SK-N-SH treated with all-trans-retinoic acid at 6 μM for 48 hours (cell line): ENCODE results near the gene TNFRSF8.

ENCODE experiments used
- ATAC-seq: fragments of 200-7000 bp; cut with Tn5 transposase; 3 replicates; pipeline ENCODE4 v1.9.1; 2020; ENCODE audit warnings: mild to moderate bottlenecking, moderate library complexity
- ARNTL ChIP-seq: fragments of 450-650 bp; formaldehyde crosslinking; IDR thresholded peaks from 2 replicates; pipeline ENCODE4 v1.5.0; 2020; ENCODE audit warnings: low read depth, mild to moderate bottlenecking, moderate library complexity, borderline replicate concordance
- BACH2 ChIP-seq: fragments of 250-450 bp; sonication (Bioruptor Pico); IDR thresholded peaks from 2 replicates; pipeline ENCODE4 v1.9.0; 2021; ENCODE audit warnings: mild to moderate bottlenecking, borderline replicate concordance
- CSDC2 ChIP-seq: fragments of 250-450 bp; sonication (Bioruptor Pico); IDR thresholded peaks from 2 replicates; pipeline ENCODE4 v1.5.0; 2020; ENCODE audit warnings: mild to moderate bottlenecking, moderate library complexity
- ESRRG ChIP-seq: fragments of 250-450 bp; sonication (Bioruptor Pico); IDR thresholded peaks from 2 replicates; pipeline ENCODE4 v1.6.1; 2021; ENCODE audit warnings: mild to moderate bottlenecking
- GLIS3 ChIP-seq: fragments of 250-450 bp; sonication (Bioruptor Pico); IDR thresholded peaks from 2 replicates; pipeline ENCODE4 v1.5.0; 2020; ENCODE audit warnings: mild to moderate bottlenecking, moderate library complexity
- ISL1 ChIP-seq: fragments of 250-450 bp; sonication (Bioruptor Pico); IDR thresholded peaks from 2 replicates; pipeline ENCODE4 v2.1.2; 2022; ENCODE audit warnings: mild to moderate bottlenecking, moderate library complexity
- OSR1 ChIP-seq: fragments of 250-450 bp; sonication (Bioruptor Pico); IDR thresholded peaks from 2 replicates; pipeline ENCODE4 v1.8.0; 2022; ENCODE audit warnings: moderate library complexity, mild to moderate bottlenecking, inconsistent platforms
- PPARA ChIP-seq: fragments of 250-450 bp; sonication (Bioruptor Pico); IDR thresholded peaks from 2 replicates; pipeline ENCODE4 v1.5.0; 2020; ENCODE audit warnings: mild to moderate bottlenecking, borderline replicate concordance
- RARB ChIP-seq: fragments of 250-450 bp; sonication (Bioruptor Pico); IDR thresholded peaks from 2 replicates; pipeline ENCODE4 v1.8.0; 2021; ENCODE audit warnings: mild to moderate bottlenecking, moderate library complexity
- SNAI2 ChIP-seq: fragments of 250-450 bp; sonication (Bioruptor Pico); IDR thresholded peaks from 2 replicates; pipeline ENCODE4 v1.5.0; 2020; ENCODE audit warnings: mild to moderate bottlenecking, moderate library complexity
- TCF4 ChIP-seq: fragments of 250-450 bp; sonication (Bioruptor Pico); IDR thresholded peaks from 2 replicates; pipeline ENCODE4 v1.8.0; 2021; ENCODE audit warnings: mild to moderate bottlenecking, moderate library complexity, borderline replicate concordance
- TOX ChIP-seq: fragments of 250-450 bp; sonication (Bioruptor Pico); IDR thresholded peaks from 2 replicates; pipeline ENCODE4 v1.8.0; 2021; ENCODE audit warnings: mild to moderate bottlenecking, moderate library complexity, borderline replicate concordance
- ZFP3 ChIP-seq: fragments of 250-450 bp; sonication (Bioruptor Pico); IDR thresholded peaks from 2 replicates; pipeline ENCODE4 v1.5.0; 2020; ENCODE audit warnings: mild to moderate bottlenecking, moderate library complexity
- ZFP30 ChIP-seq: fragments of 450-650 bp; formaldehyde crosslinking; IDR thresholded peaks from 2 replicates; pipeline ENCODE4 v1.5.0; 2022; ENCODE audit warnings: mild to moderate bottlenecking, moderate library complexity
- ZNF565 ChIP-seq: fragments of 450-650 bp; formaldehyde crosslinking; conservative IDR thresholded peaks from 2 replicates; pipeline ENCODE4 v1.5.0; 2020; ENCODE audit warnings: low read depth, mild to moderate bottlenecking, moderate library complexity
- ZNF70 ChIP-seq: fragments of 450-650 bp; formaldehyde crosslinking; IDR thresholded peaks from 2 replicates; pipeline ENCODE4 v1.5.0; 2020; ENCODE audit warnings: mild to moderate bottlenecking, moderate library complexity
- ZNF8 ChIP-seq: fragments of 450-650 bp; formaldehyde crosslinking; IDR thresholded peaks from 2 replicates; pipeline ENCODE4 v1.5.0; 2020; ENCODE audit warnings: mild to moderate bottlenecking, moderate library complexity
- TF ChIP-seq, protein P1 (sequence below): fragments of 250-450 bp; sonication (Bioruptor Pico); IDR thresholded peaks from 2 replicates; pipeline ENCODE4 v1.8.0; 2020; ENCODE audit warnings: mild to moderate bottlenecking, moderate library complexity, borderline replicate concordance
- TF ChIP-seq, protein P2 (sequence below): fragments of 250-450 bp; sonication (Bioruptor Pico); IDR thresholded peaks from 2 replicates; pipeline ENCODE4 v1.5.1; 2020; ENCODE audit warnings: low read depth, mild to moderate bottlenecking, moderate library complexity
- TF ChIP-seq, protein P3 (sequence below): fragments of 250-450 bp; sonication (Bioruptor Pico); IDR thresholded peaks from 2 replicates; pipeline ENCODE4 v1.5.1; 2021; ENCODE audit warnings: mild to moderate bottlenecking, moderate library complexity
- TF ChIP-seq, protein P4 (sequence below): fragments of 250-450 bp; sonication (Bioruptor Pico); IDR thresholded peaks from 2 replicates; pipeline ENCODE4 v1.8.0; 2021; ENCODE audit warnings: low read depth, mild to moderate bottlenecking, moderate library complexity, borderline replicate concordance

The TNFRSF8 gene

DNA sequence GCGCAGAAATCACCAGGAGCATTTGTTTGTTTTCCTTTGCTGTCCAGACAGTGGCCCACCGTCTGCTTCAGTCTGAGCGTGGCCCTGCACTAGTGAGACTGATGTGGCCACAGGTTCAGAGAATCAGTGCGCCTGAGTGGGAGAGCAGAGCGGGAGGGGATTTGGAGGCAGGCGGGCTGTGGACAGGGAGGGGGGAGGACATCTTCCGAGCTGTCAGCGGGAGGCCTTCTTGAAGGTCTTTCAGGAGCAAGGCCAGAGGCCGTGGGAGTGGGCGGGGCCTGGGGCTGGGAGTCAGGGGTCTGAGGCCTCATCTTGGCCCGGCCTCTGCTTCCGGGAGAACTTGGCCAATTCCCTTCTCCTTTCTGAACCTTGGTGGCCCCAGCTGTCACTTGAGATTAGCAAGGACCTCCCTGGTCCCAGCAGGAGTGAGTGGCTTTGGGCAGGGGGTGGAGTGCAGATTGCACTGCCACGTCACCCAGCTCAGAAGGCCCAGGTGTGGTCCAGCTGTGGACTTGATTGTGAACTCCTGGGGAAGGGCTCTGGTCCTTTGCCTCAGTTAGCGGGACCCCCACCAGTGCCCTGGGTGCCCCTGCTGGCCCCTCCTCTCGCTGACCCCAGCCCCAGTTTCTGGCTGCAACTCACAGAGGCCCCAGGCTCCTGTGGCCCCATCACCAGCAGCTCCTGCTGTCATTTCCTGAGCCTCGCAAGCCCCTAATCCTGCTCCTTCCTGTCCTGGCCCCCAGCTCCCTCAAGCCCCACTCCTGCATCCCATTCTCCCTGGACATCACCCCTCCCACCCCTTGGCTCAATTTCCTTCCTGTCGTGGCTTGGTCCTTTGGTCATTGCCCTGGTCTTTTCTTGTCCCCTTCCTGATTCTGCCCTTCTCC is 112.1 kb downstream of the TNFRSF8 start:
- no peak for ATAC-seq
- no peak for TF ChIP-seq BACH2
- TF ChIP-seq, protein P1, sequence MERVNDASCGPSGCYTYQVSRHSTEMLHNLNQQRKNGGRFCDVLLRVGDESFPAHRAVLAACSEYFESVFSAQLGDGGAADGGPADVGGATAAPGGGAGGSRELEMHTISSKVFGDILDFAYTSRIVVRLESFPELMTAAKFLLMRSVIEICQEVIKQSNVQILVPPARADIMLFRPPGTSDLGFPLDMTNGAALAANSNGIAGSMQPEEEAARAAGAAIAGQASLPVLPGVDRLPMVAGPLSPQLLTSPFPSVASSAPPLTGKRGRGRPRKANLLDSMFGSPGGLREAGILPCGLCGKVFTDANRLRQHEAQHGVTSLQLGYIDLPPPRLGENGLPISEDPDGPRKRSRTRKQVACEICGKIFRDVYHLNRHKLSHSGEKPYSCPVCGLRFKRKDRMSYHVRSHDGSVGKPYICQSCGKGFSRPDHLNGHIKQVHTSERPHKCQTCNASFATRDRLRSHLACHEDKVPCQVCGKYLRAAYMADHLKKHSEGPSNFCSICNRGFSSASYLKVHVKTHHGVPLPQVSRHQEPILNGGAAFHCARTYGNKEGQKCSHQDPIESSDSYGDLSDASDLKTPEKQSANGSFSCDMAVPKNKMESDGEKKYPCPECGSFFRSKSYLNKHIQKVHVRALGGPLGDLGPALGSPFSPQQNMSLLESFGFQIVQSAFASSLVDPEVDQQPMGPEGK (CRISPR knock-in tag) = no peak
- no peak for TF ChIP-seq ZNF565 (CRISPR knock-in tag)
- TF ChIP-seq SNAI2 (CRISPR knock-in tag) = no peak
- no peak for TF ChIP-seq ZFP30 (CRISPR knock-in tag)

DNA sequence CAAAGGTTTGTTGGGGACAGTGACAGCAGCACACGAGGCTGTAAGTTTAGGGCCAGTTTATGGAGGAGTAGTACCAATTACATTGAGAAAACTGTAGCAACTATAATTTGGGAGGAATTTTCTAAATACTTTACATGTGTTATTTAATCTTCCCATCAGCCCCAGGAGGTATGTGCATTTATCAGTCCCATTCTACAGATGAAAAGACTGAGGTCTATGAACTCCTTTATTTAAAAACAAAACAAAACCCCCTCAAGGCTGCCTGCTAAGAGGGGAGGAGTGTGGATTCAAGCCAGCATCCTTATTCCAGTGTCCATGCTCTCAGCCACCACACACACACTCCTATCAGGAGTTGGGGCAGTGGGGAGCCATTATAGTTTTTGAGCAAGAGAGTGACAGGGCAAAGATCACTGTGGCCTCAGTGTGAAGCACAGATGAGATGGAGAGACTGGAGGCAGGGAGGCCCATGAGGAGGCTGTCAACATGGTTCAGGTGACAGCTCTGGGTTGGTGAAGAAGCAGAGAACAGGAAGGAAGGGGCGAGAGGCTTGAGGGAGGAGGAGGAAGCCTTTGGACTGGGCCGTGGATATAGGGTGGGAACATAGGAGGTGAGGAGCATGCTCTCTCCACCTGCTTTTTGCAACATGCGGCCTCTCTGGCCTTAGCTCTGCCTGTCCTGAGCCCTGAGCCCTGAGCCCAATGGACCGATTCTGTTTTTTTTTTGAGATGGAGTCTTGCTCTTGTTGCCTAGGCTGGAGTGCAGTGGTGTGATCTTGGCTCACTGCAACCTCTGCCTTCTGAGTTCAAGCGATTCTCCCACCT is 113.4 kb downstream of the TNFRSF8 start:
- no peak for ATAC-seq
- no peak for TF ChIP-seq CSDC2 (CRISPR knock-in tag)
- no peak for TF ChIP-seq ARNTL (CRISPR knock-in tag)
- TF ChIP-seq ZFP3 (CRISPR knock-in tag) = no peak
- TF ChIP-seq GLIS3 (CRISPR knock-in tag) = no peak
- no peak for TF ChIP-seq TCF4 (CRISPR knock-in tag)
- TF ChIP-seq, protein P1 (CRISPR knock-in tag) = no peak
- no peak for TF ChIP-seq ZNF8 (CRISPR knock-in tag)
- TF ChIP-seq ZNF565 (CRISPR knock-in tag) = no peak
- TF ChIP-seq ZNF70 (CRISPR knock-in tag) = no peak
- no peak for TF ChIP-seq PPARA (CRISPR knock-in tag)
- no peak for TF ChIP-seq SNAI2 (CRISPR knock-in tag)

DNA sequence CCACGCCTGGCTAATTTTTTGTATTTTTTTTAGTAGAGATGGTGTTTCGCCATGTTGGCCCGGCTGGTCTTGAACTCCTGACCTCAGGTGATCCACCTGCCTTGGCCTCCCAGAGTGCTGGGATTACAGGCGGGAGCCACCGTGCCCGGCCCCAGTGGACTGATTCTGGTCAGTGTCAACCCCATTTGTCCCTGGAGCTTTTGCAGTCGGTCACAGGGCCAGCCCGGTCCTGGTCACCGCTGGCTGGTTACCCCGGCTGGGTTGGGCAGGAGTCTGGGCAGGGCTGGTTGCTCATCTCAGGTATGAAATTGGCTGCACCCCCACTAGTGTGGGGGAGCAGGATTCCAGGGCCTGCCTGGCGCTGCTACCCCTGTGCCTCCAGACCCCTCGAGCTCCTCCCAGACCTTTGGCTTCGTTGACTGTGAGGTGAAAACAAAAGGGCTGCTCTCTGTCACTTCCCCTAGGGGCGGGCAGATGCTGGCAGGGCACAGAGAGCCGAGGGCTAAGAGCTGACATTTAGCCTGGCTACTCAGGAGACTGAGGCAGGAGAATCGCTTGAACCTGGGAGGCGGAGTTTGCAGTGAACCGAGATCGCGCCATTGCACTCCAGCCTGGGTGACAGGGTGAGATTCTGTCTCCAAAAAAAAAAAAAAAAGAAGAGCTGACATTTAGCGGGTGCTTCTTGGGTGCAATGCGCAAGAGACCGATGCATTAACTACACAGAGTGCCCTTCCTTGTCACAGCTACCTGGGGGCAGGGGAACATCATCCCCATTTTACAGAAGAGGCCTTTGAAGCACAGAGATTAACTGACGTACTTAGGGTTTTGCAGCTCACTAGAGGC is 114.3 kb downstream of the TNFRSF8 start:
- TF ChIP-seq, protein P2, sequence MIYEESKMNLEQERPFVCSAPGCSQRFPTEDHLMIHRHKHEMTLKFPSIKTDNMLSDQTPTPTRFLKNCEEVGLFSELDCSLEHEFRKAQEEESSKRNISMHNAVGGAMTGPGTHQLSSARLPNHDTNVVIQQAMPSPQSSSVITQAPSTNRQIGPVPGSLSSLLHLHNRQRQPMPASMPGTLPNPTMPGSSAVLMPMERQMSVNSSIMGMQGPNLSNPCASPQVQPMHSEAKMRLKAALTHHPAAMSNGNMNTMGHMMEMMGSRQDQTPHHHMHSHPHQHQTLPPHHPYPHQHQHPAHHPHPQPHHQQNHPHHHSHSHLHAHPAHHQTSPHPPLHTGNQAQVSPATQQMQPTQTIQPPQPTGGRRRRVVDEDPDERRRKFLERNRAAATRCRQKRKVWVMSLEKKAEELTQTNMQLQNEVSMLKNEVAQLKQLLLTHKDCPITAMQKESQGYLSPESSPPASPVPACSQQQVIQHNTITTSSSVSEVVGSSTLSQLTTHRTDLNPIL (CRISPR knock-in tag) = no peak
- TF ChIP-seq TCF4 (CRISPR knock-in tag) (no peak), CSDC2 (CRISPR knock-in tag) (no peak), ESRRG (CRISPR knock-in tag) (no peak), TOX (CRISPR knock-in tag) (no peak), ZFP3 (CRISPR knock-in tag) (no peak; the same call in 1 of the 2 replicates), OSR1 (CRISPR knock-in tag) (no peak), ZNF8 (CRISPR knock-in tag) (no peak), ZNF565 (CRISPR knock-in tag) (no peak), ARNTL (CRISPR knock-in tag) (no peak), BACH2 (no peak), ZNF70 (CRISPR knock-in tag) (no peak), ISL1 (CRISPR knock-in tag) (no peak), RARB (CRISPR knock-in tag) (no peak)
- TF ChIP-seq, protein P3, sequence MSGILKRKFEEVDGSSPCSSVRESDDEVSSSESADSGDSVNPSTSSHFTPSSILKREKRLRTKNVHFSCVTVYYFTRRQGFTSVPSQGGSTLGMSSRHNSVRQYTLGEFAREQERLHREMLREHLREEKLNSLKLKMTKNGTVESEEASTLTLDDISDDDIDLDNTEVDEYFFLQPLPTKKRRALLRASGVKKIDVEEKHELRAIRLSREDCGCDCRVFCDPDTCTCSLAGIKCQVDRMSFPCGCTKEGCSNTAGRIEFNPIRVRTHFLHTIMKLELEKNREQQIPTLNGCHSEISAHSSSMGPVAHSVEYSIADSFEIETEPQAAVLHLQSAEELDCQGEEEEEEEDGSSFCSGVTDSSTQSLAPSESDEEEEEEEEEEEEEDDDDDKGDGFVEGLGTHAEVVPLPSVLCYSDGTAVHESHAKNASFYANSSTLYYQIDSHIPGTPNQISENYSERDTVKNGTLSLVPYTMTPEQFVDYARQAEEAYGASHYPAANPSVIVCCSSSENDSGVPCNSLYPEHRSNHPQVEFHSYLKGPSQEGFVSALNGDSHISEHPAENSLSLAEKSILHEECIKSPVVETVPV (CRISPR knock-in tag) = no peak
- TF ChIP-seq, protein P4, sequence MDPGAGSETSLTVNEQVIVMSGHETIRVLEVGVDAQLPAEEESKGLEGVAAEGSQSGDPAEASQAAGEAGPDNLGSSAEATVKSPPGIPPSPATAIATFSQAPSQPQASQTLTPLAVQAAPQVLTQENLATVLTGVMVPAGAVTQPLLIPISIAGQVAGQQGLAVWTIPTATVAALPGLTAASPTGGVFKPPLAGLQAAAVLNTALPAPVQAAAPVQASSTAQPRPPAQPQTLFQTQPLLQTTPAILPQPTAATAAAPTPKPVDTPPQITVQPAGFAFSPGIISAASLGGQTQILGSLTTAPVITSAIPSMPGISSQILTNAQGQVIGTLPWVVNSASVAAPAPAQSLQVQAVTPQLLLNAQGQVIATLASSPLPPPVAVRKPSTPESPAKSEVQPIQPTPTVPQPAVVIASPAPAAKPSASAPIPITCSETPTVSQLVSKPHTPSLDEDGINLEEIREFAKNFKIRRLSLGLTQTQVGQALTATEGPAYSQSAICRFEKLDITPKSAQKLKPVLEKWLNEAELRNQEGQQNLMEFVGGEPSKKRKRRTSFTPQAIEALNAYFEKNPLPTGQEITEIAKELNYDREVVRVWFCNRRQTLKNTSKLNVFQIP (CRISPR knock-in tag) = no peak
- TF ChIP-seq, all 23 proteins: peak for 0
- ATAC-seq = no peak
